Natural killer cell (primary cell): ENCODE measurements around the gene ATP7B. TPM values are rescaled to one million over a fixed set of nuclear protein-coding genes. Genes with fewer than 3 reads are reported as not detected.

ENCODE experiments used
- ATAC-seq, 3 donors: fragments of 150-1000 bp in 2 of 3; fragments of 200-7000 bp in 1 of 3; cut with Tn5 transposase; 1 replicate in 1 of 3; 2 replicates in 2 of 3; pipeline ENCODE4 v1.10.0; 2021; ENCODE audit warnings: mild to moderate bottlenecking in 2 of 3, moderate library complexity in 2 of 3
- DNase-seq, 2 donors: peaks; one replicate each; pipeline versions ENCODE4 v3.0.0 to v3.0.0-alpha.2; 2013 to 2021; ENCODE audit warnings: mixed read lengths in 1 of 2
- H3K27ac ChIP-seq: one replicate; pipeline ENCODE4 v1.5.1; 2013; ENCODE audit warnings: mild to moderate bottlenecking, low read length
- H3K27me3 ChIP-seq: one replicate; pipeline ENCODE4 v1.6.1; 2013; ENCODE audit warnings: low read length; ENCODE audit not compliant: control insufficient read depth, insufficient read depth
- H3K36me3 ChIP-seq: one replicate; pipeline ENCODE4 v1.6.1; 2013; ENCODE audit warnings: low read length; ENCODE audit not compliant: control insufficient read depth, insufficient read depth
- H3K4me1 ChIP-seq: one replicate; pipeline ENCODE4 v1.6.1; 2013; ENCODE audit warnings: low read length; ENCODE audit not compliant: control insufficient read depth, insufficient read depth
- H3K4me3 ChIP-seq: one replicate; pipeline ENCODE4 v1.5.1; 2013; ENCODE audit warnings: low read length
- H3K9me3 ChIP-seq: one replicate; pipeline ENCODE4 v1.6.1; 2013; ENCODE audit warnings: low read length; ENCODE audit not compliant: control insufficient read depth, insufficient read depth
- H3K27ac Mint-ChIP-seq, 2 donors: one replicate each; pipeline ENCODE4 v1.8.0; 2022; ENCODE audit warnings: mild to moderate bottlenecking in 2 of 2, mixed read lengths in 2 of 2, moderate library complexity in 1 of 2
- H3K27me3 Mint-ChIP-seq, 2 donors: one replicate each; pipeline ENCODE4 v1.8.0; 2022; ENCODE audit warnings: low read depth in 2 of 2, mixed read lengths in 2 of 2
- H3K36me3 Mint-ChIP-seq: one replicate; pipeline ENCODE4 v1.8.0; 2022; ENCODE audit warnings: mixed read lengths
- H3K4me1 Mint-ChIP-seq, 2 donors: one replicate each; pipeline ENCODE4 v1.8.0; 2022; ENCODE audit warnings: mixed read lengths in 2 of 2
- H3K4me3 Mint-ChIP-seq: one replicate; pipeline ENCODE4 v1.8.0; 2022; ENCODE audit warnings: mild to moderate bottlenecking, moderate library complexity, mixed read lengths
- H3K9me3 Mint-ChIP-seq, 2 donors: one replicate each; pipeline ENCODE4 v1.8.0; 2022; ENCODE audit warnings: mixed read lengths in 2 of 2
- CTCF ChIP-seq: fragments of 200-600 bp; IDR thresholded peaks from one replicate; pipeline ENCODE4 v1.8.0; 2022; ENCODE audit warnings: antibody characterized with exemption
- WGBS: methylation state at CpG from one replicate; pipeline ENCODE4 v1.1.7; 2013; ENCODE audit warnings: missing lambda C conversion rate; ENCODE audit not compliant: insufficient coverage; 5-methylcytosine and 5-hydroxymethylcytosine counted together
- intact Hi-C: fragments of 100-400 bp; cut with micrococcal nuclease; formaldehyde crosslinking; loops from one replicate; pipeline ENCODE4 v1.14.2; 2022
- total RNA-seq, 4 donors: library from RNA; stranded (reverse); fragments of 120-200 nt in 1 of 4; gene quantifications; one replicate each; pipeline versions ENCODE4 v1.2.3 to v1.2.4, GENCODE V29; 2013 to 2022

ATP7B gene
- total RNA-seq, 3 donors from 2014 or later (not counting 1 experiment from before 2014, with no cell fraction given) = 0.45 to 0.64 (median 0.58) TPM

DNA sequence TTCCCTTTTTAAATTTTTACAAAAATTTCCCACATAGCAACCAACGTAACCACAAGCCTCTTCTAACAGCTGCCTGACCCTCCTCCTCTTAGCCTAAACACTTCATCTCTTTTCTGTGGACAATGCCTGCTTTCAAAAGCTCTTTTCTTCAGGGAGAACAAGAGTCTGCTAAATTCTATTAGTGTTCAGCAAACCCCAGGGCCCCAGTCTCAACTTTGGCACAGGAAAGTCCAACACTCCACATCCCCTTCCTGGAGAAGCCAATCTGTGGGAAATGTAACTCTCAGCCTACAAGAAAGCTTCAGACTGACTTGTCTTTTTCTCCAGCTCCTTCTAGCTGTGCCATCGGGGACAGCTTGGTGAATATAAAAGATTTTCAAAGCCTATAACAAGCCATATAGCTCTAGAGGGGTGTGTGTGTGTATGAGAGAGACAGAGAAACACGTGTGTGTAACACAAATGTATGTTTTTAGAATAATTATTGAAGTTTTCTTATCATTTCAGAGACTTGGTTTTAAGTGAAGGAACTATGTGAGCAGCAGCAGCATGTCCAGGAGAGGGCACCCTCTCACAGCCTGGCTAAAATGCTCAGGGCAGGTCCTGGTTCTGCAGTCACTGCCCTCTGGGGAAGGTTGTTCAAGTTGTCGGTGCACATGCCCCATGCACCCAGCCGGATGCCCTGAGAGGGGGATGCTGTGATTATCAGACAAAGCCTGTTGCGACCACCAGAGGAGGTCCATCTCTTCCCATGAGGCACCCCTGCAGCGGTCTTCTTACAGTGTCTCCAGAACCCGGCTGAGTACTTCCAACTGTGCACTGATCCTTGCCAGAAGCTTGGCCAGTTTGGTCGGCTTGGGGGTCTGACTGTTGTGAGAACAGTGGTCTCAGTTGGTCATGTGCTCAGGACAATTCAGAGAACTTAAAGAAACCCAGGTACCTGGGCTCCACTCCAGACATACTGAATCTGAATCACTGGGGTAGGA is 115.1 kb downstream of the ATP7B start:
- WGBS = 36% methylated on average over 8 of the region's 9 CpGs
- Histone ChIP-seq H3K36me3 (no peaks in the 10 kb centered on the region), H3K4me1 (no peaks in the 10 kb centered on the region), H3K4me3 (no peak overlapping the region), H3K27me3 (no peaks in the 10 kb centered on the region), H3K9me3 (no peaks in the 10 kb centered on the region), H3K27ac (no peak overlapping the region)
- Mint-ChIP-seq H3K9me3 (no peaks in the 10 kb centered on the region), H3K4me3 (no peak overlapping the region), H3K4me1 (no peaks in the 10 kb centered on the region), H3K27ac (no peak overlapping the region), H3K36me3 (no peaks in the 10 kb centered on the region), H3K27me3 (peaks cover 15 to 31% of the 10 kb centered on the region in 2 donors)
- DNase-seq = peak in 1 of 2 donors; percentile 65
- ATAC-seq = peak in 2 of 3 donors; percentile 49 to 66
- TF ChIP-seq CTCF = peak; percentile 16
- intact Hi-C loops = loop anchor here (5.0 kb wide), 1 partner anchor 231 kb away; the partner anchor contains the start of gene NEK5

DNA sequence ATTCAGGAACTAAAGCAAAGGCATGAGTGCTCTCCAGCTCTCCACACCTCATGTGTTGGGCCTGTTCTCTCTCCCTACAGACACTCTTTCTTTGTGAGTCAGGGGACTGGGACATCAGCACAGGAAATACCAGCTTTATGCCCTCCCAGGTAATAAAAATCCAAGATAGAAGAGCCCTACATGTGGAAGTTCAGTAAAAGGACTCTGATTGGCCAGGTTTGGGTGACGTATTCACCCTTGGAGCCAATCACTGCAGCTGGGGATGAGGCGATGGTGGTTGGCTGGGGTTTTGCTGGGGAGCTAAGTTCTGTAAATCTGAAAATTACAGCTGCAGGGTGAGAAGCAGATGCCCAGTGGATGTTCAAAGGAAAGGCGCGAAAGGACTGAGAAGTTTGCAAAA is 117.0 kb downstream of the ATP7B start:
- Mint-ChIP-seq H3K27me3 (peaks cover 15 to 34% of the 10 kb centered on the region in 2 donors), H3K36me3 (no peaks in the 10 kb centered on the region), H3K4me3 (no peak overlapping the region), H3K27ac (no peak overlapping the region), H3K9me3 (no peaks in the 10 kb centered on the region), H3K4me1 (no peaks in the 10 kb centered on the region)
- Histone ChIP-seq H3K36me3 (no peaks in the 10 kb centered on the region), H3K4me3 (no peak overlapping the region), H3K9me3 (no peaks in the 10 kb centered on the region), H3K4me1 (no peaks in the 10 kb centered on the region), H3K27me3 (no peaks in the 10 kb centered on the region), H3K27ac (no peak overlapping the region)
- WGBS = 92% methylated on average over 4 of the region's 4 CpGs
- no peak for ATAC-seq
- intact Hi-C loops = no loop called here
- no peak for DNase-seq
- no peak for TF ChIP-seq CTCF

DNA sequence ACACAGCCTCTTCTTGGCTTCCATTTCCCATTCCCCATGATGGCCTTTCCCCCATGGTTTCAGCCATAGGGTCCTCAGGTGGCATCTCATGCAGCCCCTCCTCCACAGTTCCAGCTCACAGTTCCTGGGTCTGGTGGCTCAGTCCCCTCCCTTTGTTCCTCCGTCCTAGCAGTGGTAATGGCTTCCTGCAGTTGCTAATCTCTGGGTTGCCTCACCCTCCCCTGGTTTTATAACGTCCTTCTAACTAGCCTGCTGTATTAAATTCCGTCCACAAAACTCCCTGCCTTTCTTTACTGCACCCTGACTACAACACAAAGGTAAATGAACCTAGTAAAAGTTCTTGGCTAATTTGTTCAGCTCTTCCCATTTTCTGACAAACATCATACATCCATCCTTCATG is 118.6 kb downstream of the ATP7B start:
- Mint-ChIP-seq H3K4me3 (no peak overlapping the region), H3K9me3 (no peaks in the 10 kb centered on the region), H3K4me1 (no peaks in the 10 kb centered on the region), H3K27ac (no peak overlapping the region), H3K27me3 (peaks cover 12 to 34% of the 10 kb centered on the region in 2 donors), H3K36me3 (no peaks in the 10 kb centered on the region)
- no peak overlapping the region for H3K27ac ChIP-seq
- no peak for DNase-seq
- no peak overlapping the region for H3K4me3 ChIP-seq
- H3K27me3 ChIP-seq = no peaks in the 10 kb centered on the region
- H3K36me3 ChIP-seq = no peaks in the 10 kb centered on the region
- H3K4me1 ChIP-seq = no peaks in the 10 kb centered on the region
- intact Hi-C loops = no loop called here
- no peak for ATAC-seq
- no peaks in the 10 kb centered on the region for H3K9me3 ChIP-seq
- 44% methylated on average over 3 of the region's 3 CpGs for WGBS
- TF ChIP-seq CTCF = no peak
